HFFc6 (cell line): ENCODE measurements around the gene BMP5. TPM values are rescaled to one million over a fixed set of nuclear protein-coding genes. Genes with fewer than 3 reads are reported as not detected.

Source experiments
- DNase-seq: peaks from one replicate; pipeline ENCODE4 v3.0.0-alpha.2; 2018
- H3K27ac Mint-ChIP-seq: 2 replicates; pipeline ENCODE4 v1.8.0; 2020; ENCODE audit warnings: mild to moderate bottlenecking, mixed read lengths
- H3K27me3 Mint-ChIP-seq: 2 replicates; pipeline ENCODE4 v1.8.0; 2021; ENCODE audit warnings: mild to moderate bottlenecking, moderate library complexity, mixed read lengths; ENCODE audit not compliant: insufficient read depth
- H3K36me3 Mint-ChIP-seq: 2 replicates; pipeline ENCODE4 v1.8.0; 2021; ENCODE audit warnings: low read depth, mixed read lengths
- H3K4me1 Mint-ChIP-seq: 2 replicates; pipeline ENCODE4 v1.8.0; 2020; ENCODE audit warnings: low read depth, mixed read lengths
- H3K4me3 Mint-ChIP-seq: 2 replicates; pipeline ENCODE4 v1.8.0; 2020; ENCODE audit warnings: mild to moderate bottlenecking, moderate library complexity, mixed read lengths
- H3K9me3 Mint-ChIP-seq: 2 replicates; pipeline ENCODE4 v1.8.0; 2020; ENCODE audit warnings: mild to moderate bottlenecking, mixed read lengths
- total RNA-seq, 6 experiments: library from RNA; stranded (reverse); fragmentation: NEBNext Ultra II Directional; extraction: Animal tissue kit (Norgen Biotek cat#: 25700); gene quantifications; 2 replicates in 1 of 6; 3 replicates in 5 of 6; pipeline ENCODE4 v1.2.3, GENCODE V29; 2021
- TF ChIP-seq, protein P1 (sequence below): fragments of 200-600 bp; sonication (generic); IDR thresholded peaks from 2 replicates; pipeline ENCODE4 v1.5.0; 2021; ENCODE audit warnings: antibody characterized with exemption, mild to moderate bottlenecking

The BMP5 gene
- total RNA-seq, 6 experiments from 2014 or later = not detected

GRCh38 chr6:55835220-55835619 is 40.2 kb downstream of the BMP5 start:
- Mint-ChIP-seq H3K4me1 (no peaks in the 10 kb centered on the region), H3K27ac (no peak overlapping the region), H3K4me3 (no peak overlapping the region), H3K27me3 (no peaks in the 10 kb centered on the region), H3K9me3 (no peaks in the 10 kb centered on the region), H3K36me3 (no peaks in the 10 kb centered on the region)
- no peak for DNase-seq
- TF ChIP-seq, protein P1, sequence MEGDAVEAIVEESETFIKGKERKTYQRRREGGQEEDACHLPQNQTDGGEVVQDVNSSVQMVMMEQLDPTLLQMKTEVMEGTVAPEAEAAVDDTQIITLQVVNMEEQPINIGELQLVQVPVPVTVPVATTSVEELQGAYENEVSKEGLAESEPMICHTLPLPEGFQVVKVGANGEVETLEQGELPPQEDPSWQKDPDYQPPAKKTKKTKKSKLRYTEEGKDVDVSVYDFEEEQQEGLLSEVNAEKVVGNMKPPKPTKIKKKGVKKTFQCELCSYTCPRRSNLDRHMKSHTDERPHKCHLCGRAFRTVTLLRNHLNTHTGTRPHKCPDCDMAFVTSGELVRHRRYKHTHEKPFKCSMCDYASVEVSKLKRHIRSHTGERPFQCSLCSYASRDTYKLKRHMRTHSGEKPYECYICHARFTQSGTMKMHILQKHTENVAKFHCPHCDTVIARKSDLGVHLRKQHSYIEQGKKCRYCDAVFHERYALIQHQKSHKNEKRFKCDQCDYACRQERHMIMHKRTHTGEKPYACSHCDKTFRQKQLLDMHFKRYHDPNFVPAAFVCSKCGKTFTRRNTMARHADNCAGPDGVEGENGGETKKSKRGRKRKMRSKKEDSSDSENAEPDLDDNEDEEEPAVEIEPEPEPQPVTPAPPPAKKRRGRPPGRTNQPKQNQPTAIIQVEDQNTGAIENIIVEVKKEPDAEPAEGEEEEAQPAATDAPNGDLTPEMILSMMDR = no peak

DNA sequence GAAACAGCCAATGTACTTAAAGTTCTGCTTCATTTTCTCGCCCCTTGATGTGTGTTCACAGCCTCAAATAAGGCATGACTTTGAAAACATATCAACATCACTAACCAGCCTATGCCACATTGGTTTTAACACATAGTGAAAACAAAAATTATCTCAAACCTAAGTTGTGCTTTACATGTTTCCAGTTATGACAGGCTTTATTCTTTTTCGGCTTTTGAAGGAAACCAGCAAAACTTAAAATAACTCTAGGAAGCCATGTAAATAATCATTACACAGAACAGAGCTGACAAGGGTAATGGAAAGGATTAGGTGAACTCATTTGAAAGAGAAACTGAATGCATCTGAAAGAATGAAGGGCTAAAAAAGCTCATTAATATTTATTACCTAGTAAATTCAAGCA is 42.1 kb downstream of the BMP5 start:
- no peaks in the 10 kb centered on the region for H3K4me1 Mint-ChIP-seq
- H3K27ac Mint-ChIP-seq = no peak overlapping the region
- TF ChIP-seq, protein P1 = no peak
- no peaks in the 10 kb centered on the region for H3K36me3 Mint-ChIP-seq
- no peak for DNase-seq
- no peak overlapping the region for H3K4me3 Mint-ChIP-seq
- H3K9me3 Mint-ChIP-seq = no peaks in the 10 kb centered on the region
- no peaks in the 10 kb centered on the region for H3K27me3 Mint-ChIP-seq

GRCh38 chr6:55827818-55828522 is 47.4 kb downstream of the BMP5 start:
- no peak overlapping the region for H3K4me3 Mint-ChIP-seq
- H3K4me1 Mint-ChIP-seq = peaks cover 12% of the 10 kb centered on the region
- H3K9me3 Mint-ChIP-seq = no peaks in the 10 kb centered on the region
- H3K27me3 Mint-ChIP-seq = no peaks in the 10 kb centered on the region; the same call in 1 of the 2 replicates
- no peaks in the 10 kb centered on the region for H3K36me3 Mint-ChIP-seq
- H3K27ac Mint-ChIP-seq = no peak overlapping the region
- DNase-seq = no peak
- TF ChIP-seq, protein P1 = no peak

GRCh38 chr6:55826941-55827340 is 48.4 kb downstream of the BMP5 start:
- Mint-ChIP-seq H3K27ac (no peak overlapping the region), H3K9me3 (no peaks in the 10 kb centered on the region), H3K4me1 (peaks cover 12% of the 10 kb centered on the region), H3K36me3 (no peaks in the 10 kb centered on the region), H3K27me3 (no peaks in the 10 kb centered on the region; the same call in 1 of the 2 replicates), H3K4me3 (no peak overlapping the region)
- DNase-seq = no peak
- TF ChIP-seq, protein P1 = no peak

GRCh38 chr6:55825402-55826051 is 49.9 kb downstream of the BMP5 start:
- no peaks in the 10 kb centered on the region for H3K36me3 Mint-ChIP-seq
- H3K27ac Mint-ChIP-seq = no peak overlapping the region
- H3K9me3 Mint-ChIP-seq = no peaks in the 10 kb centered on the region
- H3K4me3 Mint-ChIP-seq = no peak overlapping the region
- TF ChIP-seq, protein P1 = no peak
- no peaks in the 10 kb centered on the region; the same call in 1 of the 2 replicates for H3K27me3 Mint-ChIP-seq
- H3K4me1 Mint-ChIP-seq = peaks cover 12% of the 10 kb centered on the region
- peak; percentile 28 for DNase-seq
